ENCODE results near the gene MACROD2.

GRCh38 chr20:14916360-14916920 lies 921.1 kb downstream of the MACROD2 start:
- TF ChIP-seq POLR2A (IDR thresholded peaks at IDR 0.05) (no peak), CTCF (IDR thresholded peaks at IDR 0.05) (no peak)

Measured in uterus (tissue), 2 donors.